Panc1 (cell line): ENCODE data around the gene SV2C.

Source experiments
- CTCF ChIP-seq: fragments of 450-650 bp; IDR thresholded peaks from 2 replicates; pipeline ENCODE4 v1.5.1; 2017; ENCODE audit warnings: mild to moderate bottlenecking
- POLR2AphosphoS5 ChIP-seq: IDR thresholded peaks from 2 replicates; pipeline ENCODE4 v1.6.1; 2012; ENCODE audit warnings: mild to moderate bottlenecking, low read depth, low read length, moderate library complexity
- REST ChIP-seq, 2 experiments: IDR thresholded peaks; 2 replicates each; pipeline ENCODE4 v1.6.1; 2011 to 2012; ENCODE audit warnings: low read depth in 2 of 2, control low read depth in 1 of 2, low read length in 1 of 2, mild to moderate bottlenecking in 1 of 2, moderate library complexity in 1 of 2; ENCODE audit not compliant: insufficient read depth in 1 of 2
- SIN3A ChIP-seq: IDR thresholded peaks from 2 replicates; pipeline ENCODE4 v1.6.1; 2012; ENCODE audit warnings: low read depth, mild to moderate bottlenecking, low read length, moderate library complexity, borderline replicate concordance; ENCODE audit not compliant: insufficient read depth
- TCF7L2 ChIP-seq: IDR thresholded peaks from 2 replicates; pipeline ENCODE4 v1.6.1; 2011; ENCODE audit warnings: mild to moderate bottlenecking, low read depth, low read length, inconsistent platforms

- TF ChIP-seq CTCF = no peak
- no peak for TF ChIP-seq POLR2AphosphoS5
- no peak for TF ChIP-seq SIN3A
- TF ChIP-seq REST (IDR thresholded peaks at IDR 0.05; ENCODE audit: insufficient read depth in 1 of 2, low read depth in 2 of 2, low read length in 1 of 2) = no peak
- no peak for TF ChIP-seq TCF7L2
Observed at GRCh38 chr5:76397200-76397599, 314.0 kb downstream of the SV2C start.
